Activated CD4-positive, alpha-beta T cell treated with anti-CD3 and anti-CD28 coated beads, Interleukin-2, amount 50 U/mL, for 16 hours (primary cell): ENCODE results near the gene TYMP.

Experiments
- DNase-seq: peaks from one replicate; pipeline ENCODE4 v3.0.0-alpha.2; 2020

TYMP gene

DNA sequence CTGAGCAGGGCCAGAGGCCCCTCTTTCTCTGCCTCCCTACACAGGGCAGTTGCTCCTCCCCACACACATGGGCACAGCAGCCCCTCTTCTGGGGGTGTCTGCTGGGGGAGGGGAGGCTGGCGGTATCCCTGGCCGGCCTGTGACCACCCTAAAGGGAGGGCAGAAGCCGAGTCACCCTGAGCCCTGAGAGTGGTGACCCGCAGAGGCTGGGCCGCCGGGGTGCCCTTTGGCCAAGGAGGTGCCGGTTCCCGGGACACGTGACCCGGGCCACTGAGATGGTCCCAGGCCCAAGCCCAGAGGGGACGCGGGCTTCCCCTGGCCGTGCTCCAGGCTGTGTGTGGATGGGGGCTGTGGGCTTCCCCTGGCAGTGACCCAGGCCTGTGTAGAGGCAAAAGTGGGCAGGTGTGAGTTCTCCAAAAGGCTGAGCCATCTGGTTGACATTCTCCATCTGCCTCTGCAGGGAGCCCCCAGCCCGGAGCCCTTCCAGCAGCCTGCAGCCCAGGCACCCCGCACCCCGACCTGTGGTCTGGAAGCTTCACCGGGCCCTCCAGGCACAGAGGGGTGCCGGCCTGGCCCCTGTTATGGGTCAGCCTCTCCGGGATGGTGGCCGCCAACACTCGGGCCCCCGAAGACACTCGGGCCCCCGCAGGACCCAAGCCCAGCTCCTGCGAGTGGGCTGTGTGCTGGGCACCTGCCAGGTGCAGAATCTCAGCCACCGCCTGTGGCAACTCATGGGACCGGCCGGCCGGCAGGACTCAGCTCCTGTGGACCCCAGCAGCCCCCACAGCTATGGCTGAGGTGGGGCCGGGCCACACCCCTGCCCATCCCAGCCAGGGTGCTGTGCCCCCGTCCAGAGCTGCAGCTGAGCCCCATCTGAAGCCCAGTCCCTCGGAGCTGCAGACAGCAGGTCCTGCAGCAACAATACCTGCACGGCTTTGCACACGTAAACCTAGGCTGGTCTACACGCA is 47.4 kb downstream of the TYMP start:
- DNase-seq, result no peak

DNA sequence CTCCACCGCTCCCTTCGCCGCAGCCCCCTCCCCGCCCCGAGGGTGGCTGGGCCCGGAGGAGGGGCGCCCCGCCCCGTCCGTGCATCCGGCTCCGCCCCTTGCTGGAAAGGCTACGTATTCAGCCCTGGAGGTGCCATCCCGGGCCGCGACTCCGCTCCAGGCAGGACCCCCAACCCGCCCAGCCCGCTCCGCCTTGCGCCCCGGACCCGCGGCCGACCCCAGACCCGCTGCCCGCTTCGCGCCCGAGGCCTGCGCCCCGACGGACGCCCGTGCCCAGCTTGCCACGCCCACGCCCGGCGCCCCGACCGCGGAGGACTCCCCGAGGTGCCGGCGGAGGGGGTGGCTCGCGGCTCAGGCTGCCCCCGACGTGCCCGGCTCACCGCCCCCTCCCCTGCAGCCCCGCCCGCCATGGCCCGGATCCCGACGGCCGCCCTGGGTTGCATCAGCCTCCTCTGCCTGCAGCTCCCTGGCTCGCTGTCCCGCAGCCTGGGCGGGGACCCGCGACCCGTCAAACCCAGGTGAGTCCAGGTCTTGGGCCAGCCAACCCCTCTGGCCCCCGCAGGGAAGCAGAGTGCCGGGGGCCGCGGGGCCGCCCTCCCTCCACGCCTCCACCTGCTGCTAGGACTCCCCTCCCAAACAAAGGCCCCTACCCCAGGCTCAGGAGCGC is 48.2 kb downstream of the TYMP start, which contains the start of gene ADM2:
Gene ADM2 (plus strand): TSS at position 104 of the 667 bp plus-strand sequence. CDS start 305 bp downstream, at position 409.
- peak; percentile 51 for DNase-seq

DNA sequence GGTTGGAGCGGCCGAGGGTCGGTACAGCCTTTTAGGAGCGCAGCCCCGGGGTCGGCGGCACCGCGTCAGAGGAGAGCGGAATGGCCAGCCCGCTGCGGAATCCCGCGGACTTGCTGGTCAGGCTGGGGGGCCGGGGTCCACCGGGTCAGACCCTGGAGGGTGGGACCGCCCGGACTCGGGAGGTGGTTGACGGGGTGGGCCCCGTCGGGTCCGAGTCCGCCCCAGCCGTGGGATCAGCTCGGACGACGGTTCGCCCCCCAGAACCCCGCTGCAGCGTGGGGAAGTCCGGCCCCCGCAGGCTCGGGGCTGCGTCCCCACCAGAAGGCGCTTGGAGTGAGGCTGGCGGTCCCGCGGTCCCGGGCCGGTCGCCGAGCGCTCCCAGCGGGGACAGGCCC is 48.8 kb downstream of the TYMP start:
- no peak for DNase-seq

DNA sequence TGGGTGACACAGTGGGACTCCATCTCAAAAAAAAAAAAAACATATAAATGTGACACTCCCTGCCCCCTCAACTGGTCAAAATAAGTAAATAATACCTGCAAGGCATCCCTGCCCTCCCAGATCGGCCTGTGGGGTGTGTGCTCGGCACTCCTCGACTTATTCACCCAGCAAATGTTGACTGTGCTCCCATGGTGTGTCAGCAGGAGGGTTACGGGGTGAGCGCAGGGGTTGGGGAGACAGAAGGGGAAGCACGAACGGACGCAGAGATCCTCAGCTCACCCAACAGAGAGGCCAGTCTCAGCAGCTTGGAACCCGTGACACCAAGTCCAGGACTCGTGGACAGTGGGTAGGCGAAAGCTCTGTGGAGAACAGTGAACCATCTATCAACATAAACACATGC is 50.1 kb downstream of the TYMP start:
- DNase-seq, result no peak

DNA sequence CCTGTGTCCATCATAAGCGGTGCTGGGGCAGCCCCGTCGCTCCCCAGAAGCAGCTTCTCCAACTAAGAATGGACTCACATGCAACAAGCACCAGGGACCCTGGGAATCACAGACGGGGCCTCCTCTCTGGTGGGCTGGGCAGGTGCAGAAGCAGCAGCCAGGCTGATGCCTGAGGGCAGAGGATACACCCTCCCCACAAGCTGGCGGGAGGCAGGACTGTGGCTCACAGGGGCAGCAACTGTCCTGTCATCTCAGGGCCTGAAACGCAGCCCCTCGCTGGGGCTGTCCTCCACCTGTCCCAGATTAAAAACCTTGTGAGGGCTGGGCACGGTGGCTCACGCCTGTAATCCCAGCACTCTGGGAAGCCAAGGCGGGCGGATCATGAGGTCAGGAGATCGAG is 51.9 kb downstream of the TYMP start:
- DNase-seq, result no peak

DNA sequence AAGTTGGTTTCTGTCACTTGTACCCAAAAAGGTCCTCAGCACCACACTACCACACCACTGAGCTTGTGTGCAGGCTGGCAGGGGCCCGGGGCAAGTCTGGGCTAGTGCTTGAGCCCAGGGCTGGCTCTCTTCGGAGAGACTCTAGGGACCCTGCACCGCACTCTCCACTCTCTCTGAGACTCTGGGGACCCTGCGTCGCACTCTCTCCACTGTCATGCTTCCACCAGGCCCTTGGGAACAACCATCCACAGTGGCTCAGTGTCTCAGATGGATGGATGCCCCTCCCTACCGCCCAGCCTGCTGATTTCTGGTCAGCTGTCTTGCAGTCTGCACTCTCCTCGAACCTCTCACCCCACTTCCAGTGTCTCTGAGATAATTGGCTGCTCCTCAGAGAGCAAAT is 52.9 kb downstream of the TYMP start:
- DNase-seq, result no peak
